ENCODE results near the gene FRMD8. TPM values are rescaled to one million over a fixed set of nuclear protein-coding genes. Genes with fewer than 3 reads are reported as not detected.

Gene FRMD8
- total and polyA plus RNA-seq, 2 experiments from 2014 or later: 7.0 to 35.4 TPM

DNA sequence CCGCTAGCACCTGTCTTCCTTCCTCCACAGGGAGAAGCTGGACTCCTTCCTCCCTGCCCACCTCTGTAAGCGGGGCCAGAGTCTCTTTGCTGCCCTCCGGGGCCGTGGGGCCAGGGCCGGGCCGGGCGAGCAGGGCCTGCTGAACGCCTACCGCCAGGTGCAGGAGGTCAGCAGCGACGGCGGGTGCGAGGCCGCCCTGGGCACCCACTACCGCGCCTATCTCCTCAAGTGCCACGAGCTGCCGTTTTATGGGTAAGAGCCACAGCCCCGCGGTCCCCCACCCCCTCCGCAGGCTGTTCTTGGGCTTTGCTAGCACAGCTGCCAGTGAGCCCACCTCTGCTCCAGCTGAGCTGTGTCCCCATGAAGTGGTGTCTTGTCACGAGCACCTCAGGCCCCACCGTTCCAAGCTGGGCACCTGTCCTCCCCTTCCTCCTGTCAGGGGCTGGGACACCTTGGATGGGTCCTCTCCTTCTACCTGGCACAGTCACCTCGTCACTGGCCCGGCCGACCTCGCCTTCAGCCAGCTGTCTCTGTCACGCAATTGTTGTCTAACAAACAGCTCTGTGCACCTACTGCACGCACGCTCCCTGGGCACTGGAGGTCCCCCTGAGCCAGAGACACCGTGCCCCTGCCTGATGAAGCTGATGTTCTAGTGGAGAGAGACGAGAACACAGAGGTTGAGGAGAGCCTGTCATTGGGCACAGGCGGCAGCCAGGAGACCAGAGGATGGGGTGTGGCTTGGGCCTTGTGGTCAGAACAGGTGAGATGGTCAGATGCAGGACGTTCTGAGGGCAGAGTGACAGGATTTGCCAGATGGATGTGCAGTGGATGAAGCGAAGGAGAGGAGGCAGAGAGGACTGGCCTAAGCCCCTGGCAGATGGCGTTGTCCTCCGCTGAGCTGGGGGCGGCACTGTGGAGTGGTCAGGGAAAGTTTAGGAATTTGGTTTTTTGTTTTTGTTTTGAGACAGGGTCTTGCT lies 10.6 kb downstream of the FRMD8 start:
- H3K36me3 Mint-ChIP-seq (ENCODE audit: low read depth): peaks cover 12% of the 10 kb centered on the region; the same call in 2 of the 3 replicates
- Histone ChIP-seq H3K27me3 (ENCODE audit: insufficient read depth) (no peaks in the 10 kb centered on the region), H4K20me1 (replicated peaks; ENCODE audit: insufficient read depth) (no peaks in the 10 kb centered on the region), H3K4me3 (no peak overlapping the region), H3K36me3 (ENCODE audit: insufficient read depth) (no peaks in the 10 kb centered on the region), H2AFZ (no peak overlapping the region), H3K27ac (ENCODE audit: low read depth) (peak overlapping the region; percentile 50; the same call in 1 of the 2 replicates), H3K9me2 (ENCODE audit: insufficient read depth) (no peaks in the 10 kb centered on the region), H3F3A (replicated peaks; ENCODE audit: low read depth) (no peaks in the 10 kb centered on the region), H3K79me2 (replicated peaks; ENCODE audit: insufficient read depth) (no peaks in the 10 kb centered on the region), H3K4me1 (ENCODE audit: insufficient read depth) (0 out of 2 replicates have a peak, but pooled peaks cover 6% of the 10 kb centered on the region), H3K4me2 (no peak overlapping the region)
- DNase-seq (ENCODE audit: low spot score): no peak
- H3K4me1 Mint-ChIP-seq: peaks cover 10% of the 10 kb centered on the region
- TF ChIP-seq ZNF462 (CRISPR knock-in tag; IDR thresholded peaks at IDR 0.05) (no peak), STAT1 (IDR thresholded peaks at IDR 0.05; ENCODE audit: unreplicated experiment) (no peak), NANOG (IDR thresholded peaks at IDR 0.05; ENCODE audit: borderline replicate concordance) (no peak), ZNF331 (CRISPR knock-in tag; IDR thresholded peaks at IDR 0.05; ENCODE audit: low read depth) (no peak), ZNF114 (CRISPR knock-in tag; IDR thresholded peaks at IDR 0.05) (no peak), POLR2AphosphoS5 (IDR thresholded peaks at IDR 0.05; ENCODE audit: low read depth) (no peak), ETS1 (IDR thresholded peaks at IDR 0.05) (no peak), CREB1 (CRISPR knock-in tag; IDR thresholded peaks at IDR 0.05; ENCODE audit: low read depth) (no peak), CTCF (conservative IDR thresholded peaks at IDR 0.05; ENCODE audit: low read depth in 2 of 2) (no peak), JUNB (IDR thresholded peaks at IDR 0.05; ENCODE audit: unreplicated experiment) (no peak), EZH2phosphoT487 (IDR thresholded peaks at IDR 0.05; ENCODE audit: unreplicated experiment) (no peak), EZH2 (IDR thresholded peaks at IDR 0.05; ENCODE audit: low read depth, unreplicated experiment) (no peak)
- TF ChIP-seq, protein P1, sequence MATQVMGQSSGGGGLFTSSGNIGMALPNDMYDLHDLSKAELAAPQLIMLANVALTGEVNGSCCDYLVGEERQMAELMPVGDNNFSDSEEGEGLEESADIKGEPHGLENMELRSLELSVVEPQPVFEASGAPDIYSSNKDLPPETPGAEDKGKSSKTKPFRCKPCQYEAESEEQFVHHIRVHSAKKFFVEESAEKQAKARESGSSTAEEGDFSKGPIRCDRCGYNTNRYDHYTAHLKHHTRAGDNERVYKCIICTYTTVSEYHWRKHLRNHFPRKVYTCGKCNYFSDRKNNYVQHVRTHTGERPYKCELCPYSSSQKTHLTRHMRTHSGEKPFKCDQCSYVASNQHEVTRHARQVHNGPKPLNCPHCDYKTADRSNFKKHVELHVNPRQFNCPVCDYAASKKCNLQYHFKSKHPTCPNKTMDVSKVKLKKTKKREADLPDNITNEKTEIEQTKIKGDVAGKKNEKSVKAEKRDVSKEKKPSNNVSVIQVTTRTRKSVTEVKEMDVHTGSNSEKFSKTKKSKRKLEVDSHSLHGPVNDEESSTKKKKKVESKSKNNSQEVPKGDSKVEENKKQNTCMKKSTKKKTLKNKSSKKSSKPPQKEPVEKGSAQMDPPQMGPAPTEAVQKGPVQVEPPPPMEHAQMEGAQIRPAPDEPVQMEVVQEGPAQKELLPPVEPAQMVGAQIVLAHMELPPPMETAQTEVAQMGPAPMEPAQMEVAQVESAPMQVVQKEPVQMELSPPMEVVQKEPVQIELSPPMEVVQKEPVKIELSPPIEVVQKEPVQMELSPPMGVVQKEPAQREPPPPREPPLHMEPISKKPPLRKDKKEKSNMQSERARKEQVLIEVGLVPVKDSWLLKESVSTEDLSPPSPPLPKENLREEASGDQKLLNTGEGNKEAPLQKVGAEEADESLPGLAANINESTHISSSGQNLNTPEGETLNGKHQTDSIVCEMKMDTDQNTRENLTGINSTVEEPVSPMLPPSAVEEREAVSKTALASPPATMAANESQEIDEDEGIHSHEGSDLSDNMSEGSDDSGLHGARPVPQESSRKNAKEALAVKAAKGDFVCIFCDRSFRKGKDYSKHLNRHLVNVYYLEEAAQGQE (IDR thresholded peaks at IDR 0.05; ENCODE audit: unreplicated experiment): no peak
- H3K27me3 Mint-ChIP-seq (ENCODE audit: insufficient read depth, low read depth, poor library complexity): peaks cover 9% of the 10 kb centered on the region
- no peak for ATAC-seq
- H3K4me3 Mint-ChIP-seq: no peak overlapping the region; the same call in 2 of the 3 replicates
- no peak overlapping the region; the same call in 1 of the 2 replicates for H3K27ac Mint-ChIP-seq
- no peaks in the 10 kb centered on the region for H3K9me3 Mint-ChIP-seq
